ENCODE data around the gene PAK4.

PAK4 gene

GRCh38 chr19:39166571-39167391, 41.2 kb downstream of the PAK4 start:
- no peak overlapping the region for H3K4me3 ChIP-seq (ENCODE audit: low read length)
- no peak for TF ChIP-seq ZNF274 (IDR thresholded peaks at IDR 0.05; ENCODE audit: low read depth, low read length)

GRCh38 chr19:39167461-39168257, 42.1 kb downstream of the PAK4 start:
- no peak overlapping the region for H3K4me3 ChIP-seq (ENCODE audit: low read length)
- no peak for TF ChIP-seq ZNF274 (IDR thresholded peaks at IDR 0.05; ENCODE audit: low read depth, low read length)

GRCh38 chr19:39168258-39169142, 42.9 kb downstream of the PAK4 start:
- no peak overlapping the region for H3K4me3 ChIP-seq (ENCODE audit: low read length)
- TF ChIP-seq ZNF274 (IDR thresholded peaks at IDR 0.05; ENCODE audit: low read depth, low read length): no peak

- TF ChIP-seq ZNF274 (IDR thresholded peaks at IDR 0.05; ENCODE audit: low read depth, low read length): no peak
Observed at GRCh38 chr19:39169143-39169810, 43.7 kb downstream of the PAK4 start.

GRCh38 chr19:39170386-39171231, 45.0 kb downstream of the PAK4 start:
- TF ChIP-seq ZNF274 (IDR thresholded peaks at IDR 0.05; ENCODE audit: low read depth, low read length): no peak
- no peak overlapping the region for H3K4me3 ChIP-seq (ENCODE audit: low read length)

More at GRCh38 chr19:39169143-39169810, 43.7 kb downstream of the PAK4 start:
- no peak overlapping the region for H3K4me3 ChIP-seq (ENCODE audit: low read length)

GRCh38 chr19:39171479-39172465, 46.2 kb downstream of the PAK4 start:
- no peak overlapping the region for H3K4me3 ChIP-seq (ENCODE audit: low read length)
- no peak for TF ChIP-seq ZNF274 (IDR thresholded peaks at IDR 0.05; ENCODE audit: low read depth, low read length)

GRCh38 chr19:39172700-39173501, 47.3 kb downstream of the PAK4 start:
- H3K4me3 ChIP-seq (ENCODE audit: low read length): no peak overlapping the region
- TF ChIP-seq ZNF274 (IDR thresholded peaks at IDR 0.05; ENCODE audit: low read depth, low read length): no peak

- no peak for TF ChIP-seq ZNF274 (IDR thresholded peaks at IDR 0.05; ENCODE audit: low read depth, low read length)
- no peak overlapping the region for H3K4me3 ChIP-seq (ENCODE audit: low read length)
Observed at GRCh38 chr19:39173502-39173991, 48.0 kb downstream of the PAK4 start.

- no peak overlapping the region for H3K4me3 ChIP-seq (ENCODE audit: low read length)
- TF ChIP-seq ZNF274 (IDR thresholded peaks at IDR 0.05; ENCODE audit: low read depth, low read length): no peak
Observed at GRCh38 chr19:39174142-39174541, 48.6 kb downstream of the PAK4 start.

- H3K4me3 ChIP-seq (ENCODE audit: low read length): no peak overlapping the region
- TF ChIP-seq ZNF274 (IDR thresholded peaks at IDR 0.05; ENCODE audit: low read depth, low read length): no peak
Observed at GRCh38 chr19:39174558-39175544, 49.3 kb downstream of the PAK4 start.

Data from GM08714 (cell line).